Stimulated activated CD4-positive, alpha-beta T cell treated with anti-CD3 and anti-CD28 coated beads, Interleukin-15, amount 100 ng/mL, for 48 hours (primary cell): ENCODE measurements around the gene MUC21.

Experiments
- DNase-seq, 2 donors: peaks; one replicate each; pipeline ENCODE4 v3.0.0-alpha.2; 2020; ENCODE audit warnings: low read depth in 2 of 2

Gene MUC21

DNA sequence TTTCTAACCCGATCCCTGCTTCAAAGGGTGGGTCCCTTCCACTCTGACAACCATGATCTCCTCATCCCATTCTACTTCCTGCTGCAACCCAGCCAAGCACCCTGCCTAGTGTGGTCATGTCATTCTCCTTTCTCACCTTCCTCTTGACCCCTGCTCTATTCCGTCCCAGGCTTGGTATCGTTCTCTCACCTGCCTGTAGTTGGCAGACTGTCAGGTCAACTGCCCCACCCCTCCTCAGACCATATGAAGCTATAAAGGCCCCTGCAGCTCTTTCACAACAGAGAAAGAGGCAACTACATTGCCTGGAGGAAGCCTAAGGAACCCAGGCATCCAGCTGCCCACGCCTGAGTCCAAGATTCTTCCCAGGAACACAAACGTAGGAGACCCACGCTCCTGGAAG, at the start of gene MUC21:
Gene MUC21 (plus strand): TSS at position 280 of the 400 bp plus-strand sequence. CDS start 241 bp downstream, outside the sequence.
- DNase-seq, result no peak

DNA sequence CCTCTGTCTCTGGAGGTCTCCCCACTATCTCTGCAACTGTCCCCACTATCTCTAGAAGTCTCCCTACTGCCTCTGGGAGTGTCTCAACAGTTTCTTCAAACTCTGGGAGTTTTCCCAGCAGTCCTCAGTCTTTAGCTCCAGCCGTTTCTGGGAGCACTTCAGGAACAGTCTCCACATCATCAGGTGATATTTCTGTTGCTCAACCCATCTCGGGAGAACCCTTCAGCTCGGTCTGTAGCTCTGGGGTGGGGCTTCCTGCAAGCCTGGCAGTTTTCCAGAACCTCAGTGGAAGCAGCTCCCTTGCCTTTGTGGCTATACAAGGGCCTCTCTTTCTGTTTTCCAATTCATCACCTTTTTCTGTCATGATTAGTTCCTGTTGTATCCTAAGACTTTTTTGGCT, 48.5 kb upstream of the MUC21 start:
- no peak for DNase-seq

DNA sequence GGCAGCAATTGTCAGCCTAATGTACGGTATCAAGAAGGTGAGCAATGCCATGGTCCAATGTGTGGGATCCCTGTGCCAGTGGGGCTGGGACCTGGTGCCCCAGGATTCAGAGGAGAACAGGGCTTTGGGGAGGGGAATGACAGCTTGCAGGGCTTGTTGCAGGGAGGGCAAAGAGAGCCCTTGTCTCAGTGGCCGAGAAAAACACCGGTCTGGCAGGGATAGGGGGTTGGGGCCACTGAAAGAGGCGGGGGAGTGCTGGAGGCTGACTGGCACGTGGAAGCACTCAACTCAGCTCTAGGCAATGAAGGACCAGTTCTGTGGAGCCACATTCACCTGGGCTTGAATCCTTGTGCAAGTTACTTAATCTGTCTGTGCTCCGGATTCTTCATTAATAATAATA, 46.3 kb upstream of the MUC21 start:
- DNase-seq, result no peak

DNA sequence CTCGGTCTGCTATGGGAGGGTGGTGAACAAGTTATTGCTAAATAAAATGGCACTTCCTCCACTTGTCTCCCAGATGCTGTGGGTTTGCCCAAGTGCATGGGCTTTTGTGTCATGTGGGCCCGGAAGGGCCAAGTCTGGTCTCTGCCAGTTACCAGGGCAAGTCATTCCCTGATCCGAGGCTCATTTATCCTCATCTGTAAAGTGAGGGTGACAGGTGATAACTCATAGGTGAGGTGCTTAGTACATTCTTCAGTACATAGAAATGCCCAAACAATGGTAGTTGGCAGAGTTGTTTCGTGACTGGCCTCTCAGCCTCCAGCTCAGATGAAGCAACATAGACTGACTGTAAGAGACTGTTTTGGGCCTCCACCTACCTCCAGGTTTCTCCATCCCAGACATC, 44.8 kb upstream of the MUC21 start:
- DNase-seq, result no peak

DNA sequence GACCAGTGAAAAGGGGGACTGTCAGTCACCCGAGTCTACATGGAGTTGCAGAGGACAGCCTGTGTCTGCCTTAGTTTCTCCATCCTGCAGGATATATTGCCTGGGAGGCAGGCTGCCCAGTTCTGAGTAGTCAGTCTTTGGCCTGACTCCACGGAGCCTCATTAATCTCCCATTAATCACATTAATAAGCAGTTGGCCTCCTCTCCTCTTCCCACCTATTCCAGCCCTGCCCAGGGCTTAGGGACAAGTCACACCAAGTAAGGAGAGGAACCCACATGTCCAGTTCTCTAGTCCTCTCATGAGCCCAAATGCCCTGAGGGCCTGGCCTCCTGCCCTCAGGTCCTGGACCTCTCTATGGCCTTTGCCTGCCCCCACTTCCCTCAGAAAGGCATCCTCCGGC, 44.0 kb upstream of the MUC21 start:
- DNase-seq, result no peak

DNA sequence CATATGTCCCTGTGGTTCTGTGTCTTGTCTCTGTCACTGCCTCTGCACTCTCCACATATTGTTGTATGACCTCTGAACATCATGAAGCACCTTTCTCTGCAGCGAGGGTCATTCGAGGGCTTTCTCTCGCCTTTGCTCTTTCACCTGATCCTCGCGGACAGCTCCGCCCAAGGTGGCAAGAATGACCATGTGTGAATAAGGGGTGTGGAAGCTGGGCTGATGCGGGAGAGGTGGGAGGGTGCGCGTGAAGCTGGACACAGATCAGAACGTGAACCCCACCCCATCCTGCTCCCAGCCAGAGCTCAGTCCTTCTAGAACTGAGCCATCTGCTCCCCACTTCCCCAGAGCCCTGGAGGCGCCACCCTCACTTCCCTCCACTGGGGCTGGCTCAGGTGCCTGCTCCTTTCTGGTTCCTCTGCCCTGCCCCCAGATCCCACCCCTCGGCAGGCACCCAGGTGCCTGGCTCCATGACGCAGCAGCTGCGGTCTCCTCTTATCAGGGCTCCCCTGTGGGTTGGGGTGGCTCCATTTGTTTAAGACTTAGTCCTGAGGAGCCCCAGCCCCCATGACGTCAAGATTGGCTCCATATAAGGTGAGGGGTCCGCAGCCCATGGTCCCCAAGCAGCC, 43.0 kb upstream of the MUC21 start, which contains the start of gene MUCL3:
Gene MUCL3 (plus strand): TSS at position 613 of the 626 bp plus-strand sequence. CDS start 27 bp downstream, outside the sequence.
- no peak for DNase-seq

DNA sequence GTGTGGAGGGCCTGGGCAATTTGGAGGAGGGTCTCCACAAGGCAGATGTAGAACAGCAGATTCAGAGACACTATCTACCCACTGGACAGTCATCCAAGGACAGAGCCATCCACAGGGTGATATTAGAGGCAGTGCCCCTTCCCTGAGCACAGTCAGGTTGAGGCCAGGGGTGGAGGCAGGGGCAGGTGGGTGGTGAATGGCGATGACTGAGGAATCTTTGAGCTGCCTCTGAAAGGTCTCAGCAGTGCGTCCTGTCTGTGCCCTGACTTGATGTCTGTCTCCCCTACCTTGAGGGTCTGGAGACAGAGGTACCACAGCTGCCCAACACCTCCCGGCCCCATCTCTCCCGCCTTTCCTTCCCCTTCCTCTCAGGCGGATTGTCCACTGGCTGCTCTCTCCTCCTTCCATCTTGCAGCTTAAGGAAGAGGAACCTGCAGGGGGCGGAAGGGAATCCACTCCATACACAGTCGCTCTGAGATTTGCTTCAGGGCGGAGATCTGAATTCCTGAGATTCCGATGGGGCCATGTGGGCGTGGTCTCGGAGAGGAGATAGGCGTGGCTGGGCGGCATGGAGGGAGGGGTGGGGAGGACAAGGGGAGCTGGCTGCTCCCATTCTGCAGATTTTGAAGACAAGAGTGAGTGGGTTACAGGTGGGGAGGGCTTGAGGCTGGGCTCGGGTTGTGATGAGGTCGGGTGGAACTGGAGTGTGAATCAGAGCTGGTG, 41.0 kb upstream of the MUC21 start:
- no peak for DNase-seq

DNA sequence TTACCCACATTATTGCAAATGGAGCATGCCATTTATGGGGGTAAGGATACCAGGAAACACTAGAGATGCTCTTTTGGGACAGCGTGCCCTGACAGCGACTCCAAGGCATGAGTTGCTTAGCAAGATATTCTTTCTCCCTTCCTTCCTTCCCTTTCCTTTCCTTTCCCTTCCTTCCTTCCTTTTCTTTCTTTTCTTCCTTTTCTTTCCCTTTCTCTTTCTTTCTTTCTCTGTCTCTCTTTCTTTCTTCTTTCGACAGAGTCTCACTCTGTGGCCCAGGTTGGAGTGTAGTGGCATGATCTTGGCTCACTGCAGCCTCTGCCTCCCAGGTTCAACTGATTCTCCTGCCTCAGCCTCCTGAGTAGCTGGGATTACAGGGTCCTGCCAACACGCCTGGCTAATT, 39.5 kb upstream of the MUC21 start:
- no peak for DNase-seq

DNA sequence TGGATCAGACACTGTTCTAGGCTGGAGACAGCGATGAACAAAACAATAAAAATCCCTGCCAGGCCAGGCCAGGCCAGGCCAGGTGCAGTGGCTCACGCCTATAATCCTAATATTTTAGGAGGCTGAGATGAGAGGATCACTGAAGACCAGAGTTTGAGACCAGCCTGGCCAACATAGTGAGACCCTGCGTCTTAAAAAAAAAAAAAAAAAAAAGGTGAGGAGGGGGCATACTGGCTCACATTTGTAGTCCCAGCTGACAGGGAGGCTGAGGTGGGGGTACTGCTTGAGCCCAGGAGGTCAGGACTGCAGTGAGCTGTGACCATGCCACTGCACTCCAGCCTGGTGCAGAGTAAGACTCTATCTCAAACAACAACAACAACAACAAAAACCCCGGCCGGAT, 38.2 kb upstream of the MUC21 start:
- DNase-seq, result no peak

DNA sequence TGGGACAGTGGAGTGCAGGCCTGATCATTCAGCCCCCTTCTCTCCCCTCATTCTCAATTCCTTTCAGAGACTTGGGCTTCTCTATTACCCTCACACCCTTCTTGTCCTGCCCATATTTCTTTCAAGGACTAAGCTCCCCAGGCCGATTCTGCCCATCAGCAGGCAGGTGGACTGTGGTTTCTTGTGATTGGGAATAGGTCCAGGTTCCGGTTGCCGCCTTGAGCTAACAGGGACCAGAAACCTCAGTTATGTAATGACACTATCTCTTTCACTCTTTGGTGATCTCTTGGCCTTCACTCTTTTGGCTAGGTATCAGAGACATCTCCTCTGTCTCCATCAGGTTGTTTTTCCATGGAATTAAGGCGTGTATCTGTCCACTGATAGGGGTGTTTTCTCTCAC, 36.3 kb upstream of the MUC21 start:
- DNase-seq, result no peak

DNA sequence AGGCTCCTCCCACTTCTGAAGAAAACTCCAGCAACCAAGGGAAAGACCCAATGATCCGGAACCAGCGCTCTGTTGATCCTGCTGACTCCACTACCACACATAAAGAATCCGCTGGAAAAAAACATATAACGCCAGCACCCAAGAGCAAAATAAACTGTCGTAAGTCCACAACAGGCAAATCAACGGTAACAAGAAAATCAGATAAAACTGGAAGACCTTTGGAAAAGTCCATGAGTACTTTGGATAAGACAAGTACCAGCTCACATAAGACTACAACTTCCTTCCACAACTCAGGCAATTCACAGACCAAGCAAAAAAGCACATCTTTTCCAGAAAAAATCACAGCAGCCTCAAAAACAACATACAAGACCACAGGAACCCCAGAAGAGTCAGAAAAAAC, 34.7 kb upstream of the MUC21 start:
- no peak for DNase-seq

DNA sequence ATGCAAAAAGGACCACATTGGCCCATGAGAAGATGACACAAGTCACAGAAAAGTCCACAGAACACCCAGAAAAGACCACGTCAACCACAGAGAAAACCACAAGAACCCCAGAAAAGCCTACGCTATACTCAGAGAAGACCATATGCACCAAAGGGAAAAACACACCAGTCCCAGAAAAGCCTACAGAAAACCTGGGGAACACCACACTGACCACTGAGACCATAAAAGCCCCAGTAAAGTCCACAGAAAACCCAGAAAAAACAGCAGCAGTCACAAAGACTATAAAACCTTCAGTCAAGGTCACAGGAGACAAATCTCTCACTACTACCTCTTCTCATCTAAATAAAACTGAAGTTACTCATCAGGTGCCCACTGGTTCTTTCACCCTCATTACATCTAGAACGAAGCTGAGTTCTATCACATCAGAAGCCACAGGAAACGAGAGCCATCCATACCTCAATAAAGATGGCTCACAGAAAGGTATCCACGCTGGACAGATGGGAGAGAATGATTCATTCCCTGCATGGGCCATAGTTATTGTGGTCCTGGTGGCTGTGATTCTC, 31.5 kb upstream of the MUC21 start:
- DNase-seq, result no peak

DNA sequence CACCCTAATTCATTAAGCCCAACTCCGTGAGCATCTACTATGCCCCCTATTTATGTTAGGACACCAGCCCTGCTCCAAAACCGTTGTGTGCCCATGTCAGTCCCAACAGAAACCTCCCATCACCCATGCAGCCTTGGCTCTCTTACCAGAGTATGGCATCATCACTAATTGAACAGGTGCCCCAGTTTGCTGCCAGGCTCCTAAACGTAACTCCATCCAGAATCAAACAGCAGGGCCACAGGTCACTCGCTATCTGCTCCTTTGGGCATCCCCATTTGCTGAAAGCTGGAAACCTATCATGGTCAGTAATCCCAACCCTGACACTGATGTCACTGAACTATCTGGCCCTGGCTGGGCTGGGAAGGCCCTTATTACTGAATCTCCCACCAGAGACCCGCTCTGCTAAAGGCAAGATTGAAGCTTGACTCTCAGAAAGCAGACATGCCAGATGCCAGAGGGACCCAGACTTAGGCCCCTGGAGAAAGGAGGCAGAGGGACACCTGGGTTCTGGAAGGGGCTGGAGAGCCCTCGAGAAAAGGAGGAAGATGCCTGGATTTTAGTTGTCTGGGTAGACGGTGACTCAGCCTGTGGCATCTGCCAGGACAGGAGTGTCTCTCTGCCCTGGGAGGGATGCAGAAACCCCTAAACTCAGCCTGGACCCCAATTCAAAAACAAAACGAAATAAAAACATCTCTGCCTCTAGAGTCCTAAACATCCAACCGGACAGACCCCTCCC, 28.7 kb upstream of the MUC21 start:
- DNase-seq, result no peak

DNA sequence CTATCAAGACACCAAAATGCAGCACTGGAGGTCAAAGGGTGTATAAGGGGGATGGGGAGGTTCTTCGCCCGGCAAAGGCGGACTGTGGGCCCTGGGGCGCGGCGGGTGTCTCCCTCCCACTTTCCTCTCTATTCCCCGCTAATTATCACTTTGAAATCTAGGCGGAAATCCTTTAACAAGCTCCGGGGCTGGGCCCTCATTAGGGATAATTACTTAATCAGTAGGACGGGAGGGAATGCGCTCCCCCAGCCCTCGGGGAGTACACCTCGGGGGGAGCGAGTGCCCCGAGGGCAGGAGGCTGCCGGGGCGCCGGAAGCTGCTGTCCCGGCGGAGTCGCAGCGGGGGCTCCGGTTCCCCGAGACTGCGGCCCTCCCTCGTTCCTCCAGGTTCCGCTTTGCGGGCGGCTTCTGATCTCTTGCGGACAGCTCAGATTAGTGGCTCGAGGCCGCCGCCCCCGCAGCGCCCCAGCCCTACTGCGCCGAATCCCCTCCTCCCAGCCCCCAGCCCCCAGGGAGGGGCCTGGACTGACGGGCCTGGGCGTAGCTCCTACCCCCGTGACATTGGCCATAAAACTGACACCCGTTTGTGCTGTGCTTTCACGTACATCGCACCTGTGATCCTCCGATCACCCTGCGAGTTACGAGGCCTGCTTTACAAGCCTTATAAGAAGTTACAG, 28.0 kb upstream of the MUC21 start:
- peak; percentile 77 to 82 for DNase-seq

DNA sequence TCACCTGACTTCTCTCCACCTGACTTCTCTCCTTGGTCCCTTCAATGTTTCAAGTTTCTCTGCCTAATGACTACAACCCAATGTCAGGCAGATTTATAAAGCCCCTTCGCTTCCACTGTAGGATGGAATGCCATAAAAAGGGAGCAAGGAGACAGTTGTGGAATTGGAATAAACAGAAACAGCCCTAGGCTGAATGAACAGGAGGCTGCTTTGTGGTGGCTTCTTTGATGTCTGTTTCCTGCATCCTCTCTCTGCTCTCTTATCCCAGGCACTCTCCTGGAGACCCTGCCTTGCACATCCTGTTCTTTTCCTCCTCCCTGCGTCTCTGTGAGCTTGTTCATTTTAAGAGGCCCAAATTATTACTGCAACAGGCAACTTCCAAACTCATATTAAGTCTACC, 25.8 kb upstream of the MUC21 start:
- DNase-seq, result no peak

DNA sequence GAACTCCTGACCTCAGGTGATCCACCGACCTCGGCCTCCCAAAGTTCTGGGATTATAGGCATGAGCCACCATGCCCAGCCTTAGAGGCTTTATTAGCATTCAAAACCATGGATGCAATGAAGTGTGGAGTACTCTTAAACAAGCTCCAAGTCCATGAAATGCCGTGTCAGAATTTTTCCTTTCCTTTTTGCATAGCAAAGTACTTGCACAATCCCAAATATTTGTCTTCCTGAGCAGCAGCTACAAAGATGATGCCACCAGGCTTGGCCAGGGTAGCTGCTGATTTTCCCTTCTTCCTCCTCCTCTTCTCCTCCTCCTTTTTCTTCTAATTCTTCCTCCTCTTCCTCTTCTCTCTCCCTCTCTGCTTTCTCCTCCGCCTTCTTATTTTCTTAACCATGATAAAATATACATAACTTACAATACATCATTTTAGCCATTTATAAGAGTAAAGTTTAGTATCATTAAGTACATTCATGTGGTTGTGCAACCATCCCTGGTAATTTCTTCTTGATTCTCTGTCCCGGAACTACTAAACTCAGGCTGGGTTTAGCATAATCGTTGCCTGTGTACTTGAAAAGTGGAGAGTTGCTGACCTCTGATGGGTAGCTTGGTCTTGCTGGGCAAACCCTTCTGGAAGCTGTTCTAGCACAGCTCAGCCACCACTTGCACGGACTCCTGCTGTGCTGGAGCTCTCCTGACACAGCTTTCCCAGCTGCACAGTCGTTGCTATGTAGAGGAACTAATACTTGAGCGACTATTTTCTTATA, 22.4 kb upstream of the MUC21 start:
- DNase-seq, result no peak

DNA sequence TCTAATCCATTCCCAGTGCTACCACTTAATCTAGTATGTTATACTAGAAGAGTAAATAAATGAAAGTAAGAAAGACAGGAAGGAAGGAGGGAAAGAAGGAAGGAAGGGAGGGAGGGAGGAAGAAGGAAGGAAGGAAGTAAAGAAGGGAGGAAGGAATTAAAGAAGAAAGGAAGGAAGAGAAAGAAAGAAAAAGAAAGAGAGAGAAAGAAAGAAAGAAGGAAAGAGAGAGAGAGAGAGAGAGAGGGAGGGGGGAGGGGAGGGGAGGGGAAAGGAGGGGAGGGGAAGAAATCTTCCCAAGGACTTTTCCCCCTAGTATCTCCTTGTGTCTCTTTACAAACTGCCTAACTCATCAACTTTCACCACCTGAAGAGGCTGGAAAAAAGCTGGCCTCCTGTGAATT, 20.8 kb upstream of the MUC21 start:
- no peak for DNase-seq

DNA sequence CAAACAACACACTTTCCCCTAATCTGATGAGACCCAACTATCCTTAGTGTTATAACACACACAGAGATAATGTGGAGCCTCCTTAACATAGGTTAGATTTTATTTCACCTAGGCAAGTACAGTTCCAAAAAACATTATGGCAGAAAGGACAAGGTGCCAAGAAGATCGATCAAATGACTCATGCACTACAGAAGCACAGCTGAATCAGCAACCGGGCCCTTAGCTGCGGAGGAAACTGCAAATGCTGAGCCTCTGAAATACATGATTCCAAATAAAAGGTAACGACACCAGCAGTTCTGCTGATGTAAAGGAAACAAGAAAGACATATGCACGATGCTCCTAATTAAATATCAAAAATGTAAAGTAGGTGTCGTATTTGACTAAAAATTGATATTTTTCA, 19.9 kb upstream of the MUC21 start:
- DNase-seq, result no peak

DNA sequence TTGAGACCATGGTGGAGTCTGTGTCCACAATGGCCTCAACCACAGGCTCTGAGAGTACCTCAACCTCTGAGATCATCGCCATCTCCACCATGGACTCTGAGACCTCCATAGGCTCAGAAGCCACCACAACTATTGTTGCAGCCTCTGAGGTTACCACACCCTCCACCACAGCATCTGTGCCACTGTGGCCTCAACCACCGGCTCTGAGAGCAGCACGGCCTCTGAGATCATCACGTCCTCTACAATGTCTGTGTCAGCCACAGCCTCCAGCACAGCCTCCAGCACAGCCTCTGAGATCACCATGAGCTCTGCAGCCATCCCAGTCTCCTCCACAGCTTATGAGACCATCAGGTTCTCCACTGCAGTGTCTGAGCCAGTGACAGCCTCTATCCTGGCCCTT, 19.4 kb upstream of the MUC21 start:
- no peak for DNase-seq

DNA sequence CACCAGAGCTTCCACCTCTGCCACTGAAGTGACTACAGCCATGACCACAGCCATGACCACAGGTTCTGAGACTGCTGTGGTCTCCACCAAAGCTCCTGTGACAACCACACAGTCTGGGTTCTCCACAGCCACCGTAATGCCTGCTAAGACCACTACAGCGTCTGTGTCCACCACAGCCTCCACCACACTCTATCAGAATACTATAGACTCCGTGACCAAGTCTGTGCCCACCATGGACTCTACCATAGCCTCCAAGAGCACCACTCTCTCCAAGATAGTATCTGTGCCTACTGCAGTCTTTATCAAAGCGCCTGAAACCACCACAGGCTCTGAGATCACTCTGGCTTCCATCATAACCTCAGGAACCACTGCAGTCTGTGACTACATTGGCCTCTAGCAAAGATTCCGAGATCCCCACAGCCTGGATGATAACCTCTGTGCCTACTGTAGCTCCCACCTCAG, 18.3 kb upstream of the MUC21 start:
- DNase-seq, result no peak

DNA sequence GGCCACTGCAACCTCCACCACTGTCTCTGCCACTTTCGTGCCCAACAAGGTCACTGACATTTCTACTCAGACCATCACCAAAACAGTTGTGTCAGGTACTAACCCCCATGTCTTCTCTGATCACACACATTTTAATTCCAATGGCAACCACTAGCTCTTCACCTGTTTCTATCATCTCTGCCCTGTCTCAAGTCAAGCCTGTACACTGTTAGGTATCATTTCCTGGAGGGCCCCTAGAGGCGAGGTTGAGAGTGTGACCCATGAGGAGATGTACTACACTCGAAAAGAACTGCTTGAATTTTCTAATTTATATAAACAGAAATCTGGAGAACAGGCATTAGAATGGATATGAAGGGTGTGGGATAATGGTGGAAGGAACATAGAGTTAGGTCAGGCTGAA, 17.4 kb upstream of the MUC21 start:
- DNase-seq, result no peak
